ENCODE data around the gene MEGF11.

GRCh38 chr15:66110864-66111263, 142.7 kb downstream of the MEGF11 start:
- no peak for TF ChIP-seq CTCF (IDR thresholded peaks at IDR 0.05)
- TF ChIP-seq POLR2A (IDR thresholded peaks at IDR 0.05), result no peak
- no peak for TF ChIP-seq POLR2AphosphoS5 (IDR thresholded peaks at IDR 0.05)

Measured in breast epithelium (tissue), 3 donors.